ENCODE results near the gene PHF5A. TPM values are rescaled to one million over a fixed set of nuclear protein-coding genes. Genes with fewer than 3 reads are reported as not detected.

PHF5A gene
- total RNA-seq, 3 donors from 2014 or later: 42.0 to 46.0 (median 43.8) TPM

DNA sequence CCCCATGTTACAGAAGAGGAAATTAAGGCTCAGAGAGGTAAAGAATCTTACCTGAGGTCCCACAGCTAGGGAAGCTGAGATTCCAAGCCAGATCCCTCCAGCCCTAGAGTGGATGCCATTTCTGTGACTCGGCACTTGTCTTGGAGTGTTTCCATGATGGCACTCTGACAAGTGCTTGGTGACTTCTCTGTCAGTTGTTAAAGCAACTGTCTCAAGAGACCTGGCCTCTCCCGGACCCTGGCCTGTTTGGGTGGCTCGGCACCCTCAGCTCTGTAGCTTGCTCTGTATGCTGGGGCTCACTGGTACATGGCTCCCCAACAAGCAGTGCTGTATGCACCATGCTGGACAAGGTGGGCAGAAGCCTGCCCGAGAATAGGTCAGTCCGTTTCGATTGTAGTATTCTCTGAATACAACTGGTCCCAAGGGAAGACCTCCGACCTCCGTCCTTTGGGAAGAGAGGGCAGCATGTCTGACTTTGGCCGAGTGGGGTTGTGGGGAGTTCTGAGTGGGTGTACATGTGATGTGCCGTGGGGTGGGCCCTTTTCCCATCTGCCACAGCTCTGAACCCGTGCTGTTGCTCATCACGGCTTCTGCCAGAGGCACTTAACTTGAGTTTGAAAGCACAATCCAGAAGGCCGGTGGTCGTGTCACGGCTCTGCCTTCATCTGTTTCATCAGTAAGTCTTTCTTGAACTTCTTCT is 12.8 kb upstream of the PHF5A start:
- H3K36me3 ChIP-seq: no peaks in the 10 kb centered on the region
- no peaks in the 10 kb centered on the region for H3K27me3 ChIP-seq
- H3K9me3 ChIP-seq: no peaks in the 10 kb centered on the region
- peak overlapping the region; percentile 78 to 82 for H3K27ac ChIP-seq
- DNase-seq (ENCODE audit: low spot score in 2 of 2): peak; percentile 42 to 58
- peaks cover 0 to 22% of the 10 kb centered on the region in 2 donors for H3K4me1 ChIP-seq
- TF ChIP-seq, protein P1, sequence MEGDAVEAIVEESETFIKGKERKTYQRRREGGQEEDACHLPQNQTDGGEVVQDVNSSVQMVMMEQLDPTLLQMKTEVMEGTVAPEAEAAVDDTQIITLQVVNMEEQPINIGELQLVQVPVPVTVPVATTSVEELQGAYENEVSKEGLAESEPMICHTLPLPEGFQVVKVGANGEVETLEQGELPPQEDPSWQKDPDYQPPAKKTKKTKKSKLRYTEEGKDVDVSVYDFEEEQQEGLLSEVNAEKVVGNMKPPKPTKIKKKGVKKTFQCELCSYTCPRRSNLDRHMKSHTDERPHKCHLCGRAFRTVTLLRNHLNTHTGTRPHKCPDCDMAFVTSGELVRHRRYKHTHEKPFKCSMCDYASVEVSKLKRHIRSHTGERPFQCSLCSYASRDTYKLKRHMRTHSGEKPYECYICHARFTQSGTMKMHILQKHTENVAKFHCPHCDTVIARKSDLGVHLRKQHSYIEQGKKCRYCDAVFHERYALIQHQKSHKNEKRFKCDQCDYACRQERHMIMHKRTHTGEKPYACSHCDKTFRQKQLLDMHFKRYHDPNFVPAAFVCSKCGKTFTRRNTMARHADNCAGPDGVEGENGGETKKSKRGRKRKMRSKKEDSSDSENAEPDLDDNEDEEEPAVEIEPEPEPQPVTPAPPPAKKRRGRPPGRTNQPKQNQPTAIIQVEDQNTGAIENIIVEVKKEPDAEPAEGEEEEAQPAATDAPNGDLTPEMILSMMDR (IDR thresholded peaks at IDR 0.05): no peak
- no peak overlapping the region for H3K4me3 ChIP-seq
- intact Hi-C loops (cut with DNase I; ENCODE audit: low total_unique reads): no loop called here

DNA sequence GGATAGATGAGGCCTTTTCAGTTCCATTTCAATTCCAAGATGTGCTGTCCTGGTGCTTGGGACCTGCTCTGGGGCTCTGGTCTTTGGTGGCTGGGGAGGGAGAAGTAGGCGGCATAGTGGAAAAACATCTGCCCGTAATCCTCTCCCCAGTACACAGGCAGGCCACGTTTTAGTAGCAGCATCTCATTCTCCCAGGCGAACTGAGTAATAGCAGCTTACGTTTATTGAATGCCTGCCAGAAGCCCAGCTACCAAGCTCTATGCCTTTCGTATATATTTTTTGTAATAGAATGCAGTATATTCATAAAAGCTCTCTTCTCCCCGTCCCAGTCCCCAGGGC is 11.9 kb upstream of the PHF5A start:
- no peaks in the 10 kb centered on the region for H3K36me3 ChIP-seq
- peaks cover 0 to 22% of the 10 kb centered on the region in 2 donors for H3K4me1 ChIP-seq
- no peak for DNase-seq (ENCODE audit: low spot score in 2 of 2)
- H3K27me3 ChIP-seq: no peaks in the 10 kb centered on the region
- intact Hi-C loops (cut with DNase I; ENCODE audit: low total_unique reads): no loop called here
- H3K4me3 ChIP-seq: no peak overlapping the region
- no peaks in the 10 kb centered on the region for H3K9me3 ChIP-seq
- H3K27ac ChIP-seq: peak overlapping the region; percentile 78 to 82
- no peak for TF ChIP-seq POLR2AphosphoS5 (IDR thresholded peaks at IDR 0.05)
- TF ChIP-seq POLR2A (IDR thresholded peaks at IDR 0.05): no peak
- TF ChIP-seq, protein P1 (IDR thresholded peaks at IDR 0.05): no peak

DNA sequence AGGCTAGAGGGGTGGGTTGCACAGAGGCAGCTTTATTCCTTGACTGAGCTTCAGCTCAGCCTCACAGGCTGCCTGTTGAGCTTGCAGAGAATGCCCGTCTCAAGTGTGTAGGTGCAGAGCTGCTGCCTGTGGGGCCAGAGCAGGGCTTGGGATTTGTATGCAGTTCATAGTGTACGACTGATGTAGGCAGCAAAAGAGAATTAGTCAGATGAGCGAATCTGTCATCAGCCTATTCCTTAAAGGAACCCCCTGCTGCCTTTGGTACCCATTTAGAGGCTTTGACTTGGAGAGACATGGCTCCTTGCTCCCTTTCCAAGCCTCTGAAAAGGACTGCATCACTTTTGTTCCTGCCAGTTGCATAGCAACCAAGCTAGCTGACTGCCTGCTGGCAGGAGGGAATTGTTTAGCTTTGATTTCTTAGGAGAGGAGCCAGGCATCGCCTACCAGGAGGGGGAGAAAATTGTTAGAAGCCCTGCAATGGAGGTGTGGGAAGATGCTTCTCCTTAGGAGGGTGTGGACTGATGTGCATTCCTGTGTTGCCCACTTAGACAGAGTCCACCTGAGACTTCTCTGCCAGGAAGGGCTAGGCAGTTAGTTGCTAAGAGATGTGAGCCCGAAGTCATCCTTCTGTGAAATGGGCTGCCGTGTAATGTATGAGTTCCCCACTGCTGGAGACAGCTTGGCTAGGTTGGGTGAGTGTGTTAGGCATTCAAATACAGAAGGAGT is 11.3 kb upstream of the PHF5A start:
- no peak for DNase-seq (ENCODE audit: low spot score in 2 of 2)
- intact Hi-C loops (cut with DNase I; ENCODE audit: low total_unique reads): loop anchor here (5.0 kb wide), 1 partner anchor 1687 kb away; no protein-coding TSS in a partner anchor

DNA sequence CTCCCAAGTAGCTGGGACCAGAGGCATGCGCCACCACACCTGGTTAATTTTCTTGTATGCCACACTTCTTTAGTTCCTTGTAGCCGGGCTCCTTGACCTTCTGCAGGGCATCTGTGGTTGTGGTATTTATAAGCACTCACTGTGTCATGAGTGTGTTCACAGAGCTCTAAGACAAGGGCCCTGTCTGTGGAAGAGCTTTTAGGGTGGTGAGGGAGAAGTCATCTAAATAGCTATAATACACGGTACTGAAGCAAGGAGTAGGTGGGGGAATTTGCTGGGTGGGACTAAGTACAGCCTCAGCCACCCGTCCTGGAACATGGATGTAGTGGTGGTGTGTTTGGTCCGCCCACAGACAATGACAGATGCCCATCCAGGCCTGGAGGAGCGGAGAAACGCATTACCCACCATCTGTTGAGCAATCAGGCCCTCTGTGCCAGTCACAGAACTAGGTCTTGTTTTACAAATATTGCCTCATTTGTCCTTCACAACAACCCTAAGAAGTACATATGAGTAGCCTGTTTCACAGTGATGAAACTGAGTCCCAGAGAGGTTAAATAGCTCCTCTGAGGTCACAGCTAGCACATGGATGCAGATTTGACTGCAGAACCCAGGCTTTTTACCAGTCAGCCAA is 10.5 kb upstream of the PHF5A start:
- no peak for DNase-seq (ENCODE audit: low spot score in 2 of 2)
- peak overlapping the region; percentile 78 to 82 for H3K27ac ChIP-seq
- H3K36me3 ChIP-seq: no peaks in the 10 kb centered on the region
- TF ChIP-seq, protein P1 (IDR thresholded peaks at IDR 0.05): no peak
- peak in 1 of 3 donors; percentile 28 for TF ChIP-seq POLR2AphosphoS5 (IDR thresholded peaks at IDR 0.05)
- intact Hi-C loops (cut with DNase I; ENCODE audit: low total_unique reads): loop anchor here (5.0 kb wide), 1 partner anchor 1688 kb away; no protein-coding TSS in a partner anchor
- H3K4me3 ChIP-seq: no peak overlapping the region
- no peaks in the 10 kb centered on the region for H3K9me3 ChIP-seq
- H3K27me3 ChIP-seq: no peaks in the 10 kb centered on the region
- peaks cover 0 to 22% of the 10 kb centered on the region in 2 donors for H3K4me1 ChIP-seq

More for the DNA sequence above, 11.3 kb upstream of the PHF5A start:
- no peaks in the 10 kb centered on the region for H3K27me3 ChIP-seq
- H3K36me3 ChIP-seq: no peaks in the 10 kb centered on the region
- TF ChIP-seq POLR2A (IDR thresholded peaks at IDR 0.05) (no peak), POLR2AphosphoS5 (IDR thresholded peaks at IDR 0.05) (no peak)
- TF ChIP-seq, protein P1 (IDR thresholded peaks at IDR 0.05): no peak
- H3K4me3 ChIP-seq: no peak overlapping the region
- no peaks in the 10 kb centered on the region for H3K9me3 ChIP-seq
- peaks cover 0 to 22% of the 10 kb centered on the region in 2 donors for H3K4me1 ChIP-seq
- H3K27ac ChIP-seq: peak overlapping the region; percentile 78 to 82

DNA sequence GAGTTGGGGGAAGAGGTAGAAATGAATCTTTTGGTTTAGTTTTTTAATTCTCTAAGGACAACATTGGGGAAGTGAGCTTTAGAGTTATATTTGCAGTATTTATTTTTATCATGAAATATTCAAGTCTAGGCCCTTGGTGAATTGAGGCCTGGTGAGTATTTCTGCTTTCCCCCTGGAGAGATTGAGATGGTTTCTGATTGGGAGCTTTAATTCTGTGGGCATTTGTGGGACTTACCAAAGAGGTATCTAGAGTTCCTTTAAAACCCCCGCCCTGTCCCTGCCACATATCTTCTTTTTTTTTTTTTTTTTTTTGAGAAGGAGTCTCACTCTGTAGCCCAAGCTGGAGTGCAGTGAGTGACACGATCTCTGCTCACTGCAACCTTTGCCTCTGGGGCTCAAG is 10.0 kb upstream of the PHF5A start:
- no peak overlapping the region for H3K4me3 ChIP-seq
- H3K27me3 ChIP-seq: no peaks in the 10 kb centered on the region
- no peak for DNase-seq (ENCODE audit: low spot score in 2 of 2)
- TF ChIP-seq POLR2AphosphoS5 (IDR thresholded peaks at IDR 0.05) (no peak), POLR2A (IDR thresholded peaks at IDR 0.05) (no peak)
- TF ChIP-seq, protein P1 (IDR thresholded peaks at IDR 0.05): no peak
- H3K27ac ChIP-seq: peak overlapping the region in 1 of 2 donors; percentile 82
- H3K4me1 ChIP-seq: peaks cover 0 to 22% of the 10 kb centered on the region in 2 donors
- H3K9me3 ChIP-seq: no peaks in the 10 kb centered on the region
- intact Hi-C loops (cut with DNase I; ENCODE audit: low total_unique reads): loop anchor here (5.0 kb wide), 1 partner anchor 1689 kb away; no protein-coding TSS in a partner anchor
- no peaks in the 10 kb centered on the region for H3K36me3 ChIP-seq

Measured in breast epithelium (tissue), 4 donors.